Glomerular visceral epithelial cell (primary cell): ENCODE results near the gene ABCB6.
"Not testable (repeated sequence)": the region's sequence is repeated elsewhere in the genome, so short reads cannot be mapped to it uniquely, and the experiment has no call there.

Experiments used
- DNase-seq: peaks from one replicate; pipeline ENCODE4 v3.0.0-alpha.2; 2016; ENCODE audit errors: extremely low spot score

The ABCB6 gene

GRCh38 chr2:219213486-219214071 lies 5.2 kb downstream of the ABCB6 start:
- DNase-seq: no peak

- no peak for DNase-seq
Measured at GRCh38 chr2:219213026-219213415, 5.7 kb downstream of the ABCB6 start.

DNA sequence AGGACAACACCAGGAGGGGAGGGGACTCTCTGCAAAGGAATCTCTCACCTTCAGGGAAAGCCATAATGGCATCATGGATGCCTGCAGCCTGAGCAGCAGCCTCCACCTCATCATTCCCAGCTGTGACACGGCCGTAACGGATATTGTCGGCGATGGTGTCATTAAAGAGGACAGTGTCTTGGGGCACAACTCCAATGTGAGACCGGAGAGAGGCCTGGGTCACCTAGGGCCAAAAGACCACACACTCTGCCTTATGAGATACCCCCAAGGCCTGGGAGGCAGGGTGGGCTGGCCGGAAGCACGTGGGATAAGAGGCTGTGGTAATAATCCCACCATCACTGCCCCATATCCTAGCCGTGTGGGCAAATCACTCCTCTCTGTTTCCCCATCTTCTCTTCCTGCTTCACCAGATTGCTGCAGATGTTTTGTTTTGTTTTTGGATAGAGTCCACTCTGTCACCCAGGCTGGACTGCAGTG lies 7.8 kb downstream of the ABCB6 start:
- DNase-seq: no peak

DNA sequence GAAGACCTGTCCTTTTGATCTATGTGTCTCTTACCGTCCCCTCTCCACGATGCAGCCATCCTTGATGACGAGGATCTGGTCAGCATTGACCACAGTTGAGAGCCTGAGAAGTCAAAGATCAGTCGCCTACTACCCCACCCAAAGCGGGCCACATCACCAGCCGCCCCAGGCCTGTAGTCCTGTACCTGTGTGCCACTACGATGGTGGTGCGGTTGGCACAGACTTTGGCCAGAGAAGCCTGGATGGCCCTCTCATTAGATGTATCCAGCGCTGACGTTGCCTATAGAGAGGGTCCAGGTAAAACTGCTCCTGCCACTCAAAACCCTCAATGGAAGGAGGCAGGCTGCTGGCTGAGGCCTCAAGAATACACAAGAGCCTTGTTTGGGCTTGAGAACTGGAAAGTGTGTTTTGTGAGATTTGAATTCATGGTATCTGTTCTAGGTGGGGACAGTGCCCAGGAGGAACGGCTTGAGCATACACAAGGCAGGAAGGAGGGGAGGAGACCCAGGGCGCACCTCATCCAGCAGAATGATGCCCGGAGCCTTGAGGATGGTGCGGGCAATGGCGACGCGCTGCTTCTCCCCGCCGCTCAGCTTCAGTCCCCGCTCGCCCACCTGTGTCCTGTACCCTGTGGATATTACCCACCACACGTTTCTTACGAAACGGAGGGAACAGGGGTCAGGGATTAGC lies 8.4 kb downstream of the ABCB6 start:
- DNase-seq: no peak

GRCh38 chr2:219209236-219210195 lies 9.2 kb downstream of the ABCB6 start:
- DNase-seq: no peak

GRCh38 chr2:219207884-219208740 lies 10.6 kb downstream of the ABCB6 start:
- DNase-seq: peak; percentile 23

DNA sequence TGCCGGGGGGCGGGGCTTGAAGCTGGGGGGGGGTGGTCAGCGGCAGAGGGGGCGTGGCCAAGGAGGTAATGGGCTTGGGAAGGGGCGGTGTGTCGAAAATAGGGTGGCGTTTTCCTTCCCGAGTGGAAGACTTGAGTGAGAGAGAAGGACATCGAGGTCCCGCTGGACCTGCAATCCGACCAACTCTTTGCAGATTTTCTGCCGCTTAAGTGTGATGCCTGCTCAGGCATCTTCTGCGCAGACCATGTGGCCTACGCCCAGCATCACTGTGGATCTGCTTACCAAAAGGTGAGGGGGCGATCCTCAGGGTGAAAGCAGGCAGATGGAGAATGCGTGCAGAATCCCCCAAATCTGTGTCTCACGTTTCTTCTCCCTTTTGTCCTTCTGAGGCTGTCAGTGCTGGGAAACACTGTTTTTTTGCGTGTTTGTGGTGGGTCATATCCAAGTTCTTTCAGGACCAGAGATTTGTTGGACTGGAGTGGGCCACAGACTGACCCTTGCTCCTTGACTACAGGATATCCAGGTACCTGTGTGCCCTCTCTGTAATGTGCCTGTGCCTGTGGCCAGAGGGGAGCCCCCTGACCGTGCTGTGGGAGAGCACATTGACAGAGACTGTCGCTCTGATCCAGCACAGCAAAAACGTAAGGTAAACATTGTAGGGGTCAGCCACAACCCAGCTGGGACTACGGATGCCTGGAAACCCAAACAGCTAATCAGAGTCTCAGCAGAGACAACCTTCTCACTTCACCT lies 11.4 kb downstream of the ABCB6 start:
- no peak for DNase-seq

GRCh38 chr2:219206328-219207133 lies 12.2 kb downstream of the ABCB6 start, which contains the start of gene ZFAND2B:
Gene ZFAND2B, plus strand, starts transcription at chr2:219206782. Its CDS starts 206 bp downstream, at chr2:219206988.
- peak; percentile 96 for DNase-seq

DNA sequence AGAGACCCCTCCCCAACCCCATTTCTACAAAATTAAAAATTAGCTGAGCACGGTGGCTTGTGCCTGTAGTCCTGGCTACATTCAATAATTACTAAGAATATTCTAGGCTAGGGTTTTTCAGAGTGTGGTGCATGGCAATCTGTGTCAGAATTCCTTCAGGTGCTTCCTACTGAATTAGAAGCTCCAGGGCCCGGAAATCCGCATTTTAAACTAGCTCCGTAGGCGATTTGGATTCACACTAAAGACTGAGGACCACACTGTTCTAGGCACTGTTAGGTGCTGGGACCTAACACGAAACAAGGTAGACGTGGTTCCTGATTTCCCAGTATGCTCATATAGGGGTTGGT lies 12.8 kb downstream of the ABCB6 start:
- DNase-seq: no peak

- no peak for DNase-seq
Measured at GRCh38 chr2:219205165-219205538, 13.6 kb downstream of the ABCB6 start.

- DNase-seq: no peak
Measured at GRCh38 chr2:219204425-219205164, 14.2 kb downstream of the ABCB6 start.

DNA sequence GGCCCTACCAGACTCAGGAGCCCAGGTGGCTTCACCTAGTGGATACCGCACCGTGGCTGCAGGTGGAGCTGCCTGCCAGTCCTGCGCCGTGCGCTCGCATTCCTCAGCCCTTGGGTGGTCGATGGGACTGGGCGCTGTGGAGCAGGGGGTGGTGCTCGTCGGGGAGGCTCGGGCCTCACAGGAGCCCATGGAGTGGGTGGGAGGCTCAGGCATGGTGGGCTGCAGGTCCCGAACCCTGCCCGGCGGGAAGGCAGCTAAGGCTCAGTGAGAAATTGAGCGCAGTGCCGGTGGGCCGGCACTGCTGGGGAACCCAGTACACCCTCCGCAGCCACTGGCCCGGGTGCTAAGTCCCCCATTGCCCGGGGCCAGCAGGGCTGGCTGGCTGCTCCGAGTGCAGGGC lies 17.4 kb downstream of the ABCB6 start:
- DNase-seq: not testable (repeated sequence)

GRCh38 chr2:219200502-219201326 lies 18.0 kb downstream of the ABCB6 start:
- DNase-seq: not testable (repeated sequence)

DNA sequence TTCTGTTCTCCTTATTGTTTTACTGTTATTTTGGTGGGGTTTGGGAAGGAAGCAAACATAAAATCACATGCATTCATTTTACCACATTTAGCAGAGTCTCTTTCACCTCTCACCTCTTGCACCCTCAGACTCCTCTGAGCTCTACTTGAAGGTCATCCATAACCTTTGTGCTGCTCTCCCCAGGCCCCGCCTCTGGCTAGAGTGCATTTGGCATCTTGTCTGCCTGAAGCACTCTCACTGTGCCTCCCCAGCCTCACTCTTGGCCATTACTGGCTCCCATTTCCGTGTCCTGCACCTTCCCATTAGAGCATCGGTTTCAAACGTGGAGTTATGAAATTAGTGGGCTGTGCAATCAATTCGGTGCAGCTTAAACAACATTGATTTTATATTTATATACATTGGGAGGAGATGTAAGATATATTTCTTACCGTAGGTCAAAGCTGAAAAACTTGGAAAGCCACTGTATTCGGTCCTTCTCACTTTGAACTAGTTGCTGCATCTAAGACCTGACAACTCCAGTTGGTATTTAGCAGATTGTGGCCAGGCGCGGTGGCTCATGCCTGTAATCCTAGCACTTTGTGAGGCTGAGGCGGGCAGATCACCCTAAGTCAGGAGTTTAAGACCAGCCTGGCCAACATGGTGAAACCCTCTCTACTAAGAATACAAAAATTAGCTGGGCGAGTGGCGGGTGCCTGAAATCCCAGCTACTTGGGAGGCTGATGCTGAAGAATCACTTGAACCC lies 19.1 kb downstream of the ABCB6 start:
- DNase-seq: no peak

- no peak for DNase-seq
Measured at GRCh38 chr2:219198974-219199373, 19.8 kb downstream of the ABCB6 start.

DNA sequence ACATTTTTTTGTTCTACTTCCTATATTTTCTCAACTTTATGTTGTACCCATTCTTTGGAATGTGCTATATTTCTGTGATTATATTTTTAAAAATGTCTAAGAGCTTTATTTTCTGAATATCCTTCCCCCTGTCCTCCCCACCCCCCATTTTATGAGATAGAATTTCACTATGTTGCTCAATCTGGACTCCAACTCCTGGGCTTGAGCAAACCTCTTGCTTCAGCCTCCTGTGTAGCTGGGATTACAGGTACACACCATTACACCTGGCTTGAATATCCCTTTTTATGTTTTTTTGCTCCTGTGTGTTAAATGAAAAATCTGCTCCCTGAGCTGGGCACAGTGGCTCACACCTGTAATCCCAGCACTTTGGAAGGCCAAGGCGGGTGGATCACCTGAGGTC lies 21.4 kb downstream of the ABCB6 start:
- no peak for DNase-seq

DNA sequence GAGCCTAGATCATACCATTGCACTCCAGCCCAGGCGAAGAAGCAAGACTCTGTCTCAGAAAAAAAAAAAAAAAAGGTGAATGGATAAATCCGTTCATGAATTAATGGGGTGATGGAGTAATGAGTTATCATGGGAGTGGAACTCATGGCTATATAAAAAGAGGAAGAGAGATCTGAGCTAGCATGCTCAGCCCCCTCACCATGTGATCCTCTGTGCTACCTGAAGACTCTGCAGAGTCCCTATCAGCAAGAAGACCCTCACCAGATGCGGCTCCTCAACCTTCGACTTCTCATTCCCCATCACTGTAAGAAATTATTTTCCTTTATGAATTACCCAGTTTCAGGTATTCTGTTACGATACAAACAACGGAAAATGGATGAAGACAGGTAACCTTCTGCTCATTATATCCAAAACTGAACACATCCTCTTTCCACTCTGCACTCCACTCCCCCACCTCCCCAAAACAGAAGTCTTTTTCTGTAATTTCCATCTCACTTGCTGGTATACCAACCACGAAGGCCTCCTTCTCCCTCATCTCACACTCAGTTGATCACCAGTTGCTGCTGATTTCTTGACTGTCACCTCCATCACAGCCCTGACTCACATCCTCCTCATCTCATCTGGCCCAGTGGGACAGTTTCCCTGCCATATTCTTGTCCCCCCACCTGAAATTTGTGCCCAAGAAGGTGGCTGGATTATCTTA lies 31.9 kb downstream of the ABCB6 start:
- no peak for DNase-seq
